Neural cell (in vitro differentiated cells): ENCODE data around the gene HOXC11. TPM values are rescaled to one million over a fixed set of nuclear protein-coding genes. Genes with fewer than 3 reads are reported as not detected.
A peak's percentile ranks its signal among the peaks of the same experiment; 100 is the strongest.

Experiments
- H2AFZ ChIP-seq: fragments of 200-600, 300-800 bp; sonication (generic), shearing (Covaris generic); 2 replicates; pipeline ENCODE4 v1.6.0; 2014; ENCODE audit warnings: low read depth, mild to moderate bottlenecking, antibody characterized with exemption, low read length, moderate library complexity
- H3F3A ChIP-seq: fragments of 200-600 bp; shearing (Covaris generic); 2 replicates; pipeline ENCODE4 v1.6.1; 2016; ENCODE audit warnings: mild to moderate bottlenecking, moderate library complexity, mixed read lengths, antibody characterized with exemption, low read length; ENCODE audit not compliant: insufficient read depth, poor library complexity, severe bottlenecking
- H3K27ac ChIP-seq: fragments of 200-600, 300-800 bp; sonication (generic), shearing (Covaris generic); 2 replicates; pipeline ENCODE4 v1.5.1; 2014; ENCODE audit warnings: mild to moderate bottlenecking, low read length, moderate library complexity
- H3K27me3 ChIP-seq: fragments of 300-800, 200-600 bp; sonication (generic), shearing (Covaris generic); 2 replicates; pipeline ENCODE4 v1.6.0; 2014; ENCODE audit warnings: mild to moderate bottlenecking, low read depth, low read length, moderate library complexity; ENCODE audit not compliant: insufficient read depth
- H3K36me3 ChIP-seq: fragments of 300-800, 200-600 bp; sonication (generic), shearing (Covaris generic); 2 replicates; pipeline ENCODE4 v1.5.1; 2014; ENCODE audit warnings: mild to moderate bottlenecking, antibody characterized with exemption, low read length, moderate library complexity; ENCODE audit not compliant: insufficient read depth
- H3K4me2 ChIP-seq: fragments of 300-800, 200-600 bp; sonication (generic), shearing (Covaris generic); 2 replicates; pipeline ENCODE4 v1.6.0; 2014; ENCODE audit warnings: mild to moderate bottlenecking, low read length
- H3K4me3 ChIP-seq: fragments of 300-800, 200-600 bp; sonication (generic), shearing (Covaris generic); 2 replicates; pipeline ENCODE4 v1.5.1; 2014; ENCODE audit warnings: mild to moderate bottlenecking, low read length, moderate library complexity
- H3K79me2 ChIP-seq: fragments of 200-600 bp; shearing (Covaris generic); replicated peaks from 2 replicates; pipeline ENCODE4 v1.6.0; 2014; ENCODE audit warnings: mild to moderate bottlenecking, low read length, moderate library complexity; ENCODE audit not compliant: insufficient read depth
- H3K9ac ChIP-seq: fragments of 300-800, 200-600 bp; sonication (generic), shearing (Covaris generic); 2 replicates; pipeline ENCODE4 v1.6.1; 2016; ENCODE audit warnings: mild to moderate bottlenecking, low read length, mixed read lengths
- H3K9me2 ChIP-seq: fragments of 200-600 bp; shearing (Covaris generic); 2 replicates; pipeline ENCODE4 v1.6.1; 2016; ENCODE audit warnings: mild to moderate bottlenecking, low read length, mixed read lengths; ENCODE audit not compliant: insufficient read depth
- H3K9me3 ChIP-seq: fragments of 200-600, 300-800 bp; sonication (generic), shearing (Covaris generic); 2 replicates; pipeline ENCODE4 v1.6.1; 2016; ENCODE audit warnings: mild to moderate bottlenecking, mixed run types, low read length, moderate library complexity, mixed read lengths
- H4K20me1 ChIP-seq: fragments of 200-600 bp; shearing (Covaris generic); 2 replicates; pipeline ENCODE4 v1.6.1; 2016; ENCODE audit warnings: mild to moderate bottlenecking, mixed run types; ENCODE audit not compliant: insufficient read depth
- EP300 ChIP-seq: fragments of 450-650 bp; conservative IDR thresholded peaks from 2 replicates; pipeline ENCODE4 v1.6.1; 2014; ENCODE audit warnings: antibody characterized with exemption, mild to moderate bottlenecking, moderate library complexity; ENCODE audit not compliant: poor library complexity, severe bottlenecking
- EZH2 ChIP-seq: fragments of 200-600, 300-800 bp; shearing (Covaris generic), sonication (generic); IDR thresholded peaks from 2 replicates; pipeline ENCODE4 v1.6.1; 2014; ENCODE audit warnings: antibody characterized with exemption, low read length, borderline replicate concordance, mild to moderate bottlenecking; ENCODE audit not compliant: insufficient read depth, poor library complexity, severe bottlenecking
- MXI1 ChIP-seq: fragments of 450-650 bp; conservative IDR thresholded peaks from 2 replicates; pipeline ENCODE4 v1.6.1; 2014; ENCODE audit warnings: antibody characterized with exemption, mild to moderate bottlenecking; ENCODE audit not compliant: poor library complexity, severe bottlenecking
- POLR2AphosphoS5 ChIP-seq: IDR thresholded peaks from 2 replicates; pipeline ENCODE4 v1.6.1; 2012
- RAD21 ChIP-seq: fragments of 450-650 bp; conservative IDR thresholded peaks from 2 replicates; pipeline ENCODE4 v1.6.1; 2014; ENCODE audit warnings: antibody characterized with exemption, mild to moderate bottlenecking, moderate library complexity
- REST ChIP-seq: IDR thresholded peaks from 2 replicates; pipeline ENCODE4 v1.6.1; 2012; ENCODE audit warnings: borderline replicate concordance
- SMC3 ChIP-seq: fragments of 450-650 bp; conservative IDR thresholded peaks from 2 replicates; pipeline ENCODE4 v1.6.1; 2014; ENCODE audit warnings: antibody characterized with exemption, mild to moderate bottlenecking, moderate library complexity; ENCODE audit not compliant: poor library complexity
- TAF1 ChIP-seq: IDR thresholded peaks from 2 replicates; pipeline ENCODE4 v1.6.1; 2012; ENCODE audit warnings: low read depth
- polyA plus RNA-seq: library from polyadenylated mRNA; depleted of rRNA; stranded (reverse); fragments of >200 nt; gene quantifications from 2 replicates; pipeline ENCODE4 v1.2.3, GENCODE V29; 2014
- TF ChIP-seq, protein P1 (sequence below): fragments of 450-650 bp; IDR thresholded peaks from 2 replicates; pipeline ENCODE4 v1.5.1; 2014; ENCODE audit warnings: antibody characterized with exemption, mild to moderate bottlenecking, moderate library complexity; ENCODE audit not compliant: poor library complexity, severe bottlenecking

The HOXC11 gene
- polyA plus RNA-seq, 1 donor from 2014 or later: not detected

GRCh38 chr12:53939141-53940108, 33.5 kb upstream of the HOXC11 start:
- peak overlapping the region; percentile 49 for H3K4me3 ChIP-seq

GRCh38 chr12:53940443-53941014, 32.4 kb upstream of the HOXC11 start:
- Histone ChIP-seq H3K27me3 (peaks cover 100% of the 10 kb centered on the region), H3K9ac (no peak overlapping the region), H3K9me3 (no peaks in the 10 kb centered on the region), H3K9me2 (no peaks in the 10 kb centered on the region), H2AFZ (no peak overlapping the region), H3K27ac (no peak overlapping the region), H3K4me3 (no peak overlapping the region), H4K20me1 (no peaks in the 10 kb centered on the region), H3F3A (no peaks in the 10 kb centered on the region), H3K36me3 (no peaks in the 10 kb centered on the region), H3K4me2 (no peak overlapping the region), H3K79me2 (no peaks in the 10 kb centered on the region)
- TF ChIP-seq, protein P1, sequence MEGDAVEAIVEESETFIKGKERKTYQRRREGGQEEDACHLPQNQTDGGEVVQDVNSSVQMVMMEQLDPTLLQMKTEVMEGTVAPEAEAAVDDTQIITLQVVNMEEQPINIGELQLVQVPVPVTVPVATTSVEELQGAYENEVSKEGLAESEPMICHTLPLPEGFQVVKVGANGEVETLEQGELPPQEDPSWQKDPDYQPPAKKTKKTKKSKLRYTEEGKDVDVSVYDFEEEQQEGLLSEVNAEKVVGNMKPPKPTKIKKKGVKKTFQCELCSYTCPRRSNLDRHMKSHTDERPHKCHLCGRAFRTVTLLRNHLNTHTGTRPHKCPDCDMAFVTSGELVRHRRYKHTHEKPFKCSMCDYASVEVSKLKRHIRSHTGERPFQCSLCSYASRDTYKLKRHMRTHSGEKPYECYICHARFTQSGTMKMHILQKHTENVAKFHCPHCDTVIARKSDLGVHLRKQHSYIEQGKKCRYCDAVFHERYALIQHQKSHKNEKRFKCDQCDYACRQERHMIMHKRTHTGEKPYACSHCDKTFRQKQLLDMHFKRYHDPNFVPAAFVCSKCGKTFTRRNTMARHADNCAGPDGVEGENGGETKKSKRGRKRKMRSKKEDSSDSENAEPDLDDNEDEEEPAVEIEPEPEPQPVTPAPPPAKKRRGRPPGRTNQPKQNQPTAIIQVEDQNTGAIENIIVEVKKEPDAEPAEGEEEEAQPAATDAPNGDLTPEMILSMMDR: no peak
- no peak for TF ChIP-seq SMC3
- no peak for TF ChIP-seq TAF1
- no peak for TF ChIP-seq REST
- no peak for TF ChIP-seq RAD21
- no peak for TF ChIP-seq POLR2AphosphoS5
- no peak for TF ChIP-seq EP300
- TF ChIP-seq MXI1: no peak
- no peak for TF ChIP-seq EZH2

More at GRCh38 chr12:53939141-53940108, 33.5 kb upstream of the HOXC11 start:
- Histone ChIP-seq H3F3A (no peaks in the 10 kb centered on the region), H2AFZ (no peak overlapping the region), H3K79me2 (no peaks in the 10 kb centered on the region), H3K36me3 (no peaks in the 10 kb centered on the region), H4K20me1 (no peaks in the 10 kb centered on the region), H3K9ac (no peak overlapping the region), H3K9me2 (no peaks in the 10 kb centered on the region), H3K27ac (no peak overlapping the region), H3K27me3 (peaks cover 100% of the 10 kb centered on the region), H3K4me2 (no peak overlapping the region), H3K9me3 (no peaks in the 10 kb centered on the region)
- TF ChIP-seq TAF1 (no peak), REST (no peak), SMC3 (no peak), EZH2 (no peak), POLR2AphosphoS5 (no peak), EP300 (no peak)
